K562 (cell line): ENCODE data around the gene GLYATL3. TPM values are rescaled to one million over a fixed set of nuclear protein-coding genes. Genes with fewer than 3 reads are reported as not detected.

Experiments
- C11orf30 ChIP-seq: fragments of 450-650 bp; IDR thresholded peaks from 2 replicates; pipeline ENCODE4 v1.6.1; 2016; ENCODE audit warnings: low read depth, mild to moderate bottlenecking
- E2F1 ChIP-seq: sonication (generic); formaldehyde crosslinking; IDR thresholded peaks from 2 replicates; pipeline ENCODE4 v1.8.1; 2023; ENCODE audit warnings: mild to moderate bottlenecking, missing genetic modification reagents, moderate library complexity
- ELF4 ChIP-seq: fragments of 450-650 bp; formaldehyde crosslinking; IDR thresholded peaks from 2 replicates; pipeline ENCODE4 v1.4.0; 2022; ENCODE audit warnings: missing genetic modification characterization
- JUN ChIP-seq, 2 experiments: sonication (generic) in 1 of 2; formaldehyde crosslinking in 1 of 2; IDR thresholded peaks; 2 replicates each; pipeline versions ENCODE4 v1.6.1 to v1.8.0; 2012 to 2022; ENCODE audit warnings: borderline replicate concordance in 2 of 2, mild to moderate bottlenecking in 2 of 2, improper control_type of control experiment in 1 of 2, low read depth in 1 of 2, low read length in 1 of 2, missing genetic modification reagents in 1 of 2
- KLF16 ChIP-seq: IDR thresholded peaks from 2 replicates; pipeline ENCODE4 v1.6.1; 2016; ENCODE audit warnings: antibody characterized with exemption
- MAZ ChIP-seq, 2 experiments: fragments of 450-650 bp in 1 of 2; sonication (generic) in 1 of 2; formaldehyde crosslinking; IDR thresholded peaks in 1 of 2; conservative IDR thresholded peaks in 1 of 2; 2 replicates each; pipeline versions ENCODE4 v1.4.0 to v1.5.0; 2020; ENCODE audit warnings: mild to moderate bottlenecking in 1 of 2, missing genetic modification reagents in 1 of 2
- NCOA1 ChIP-seq: fragments of 450-650 bp; IDR thresholded peaks from 2 replicates; pipeline ENCODE4 v1.6.1; 2016; ENCODE audit warnings: low read depth
- NR0B1 ChIP-seq: fragments of 450-650 bp; IDR thresholded peaks from one replicate; pipeline ENCODE4 v1.6.1; 2018; ENCODE audit warnings: mild to moderate bottlenecking, moderate library complexity; ENCODE audit not compliant: partially characterized antibody
- POLR2B ChIP-seq: fragments of 450-650 bp; IDR thresholded peaks from 2 replicates; pipeline ENCODE4 v1.6.1; 2018; ENCODE audit warnings: low read depth; ENCODE audit not compliant: partially characterized antibody
- THAP12 ChIP-seq: fragments of 250-450 bp; sonication (Bioruptor Pico); IDR thresholded peaks from 2 replicates; pipeline ENCODE4 v1.9.0; 2021; ENCODE audit warnings: mild to moderate bottlenecking, inconsistent platforms
- TOE1 ChIP-seq, 2 experiments: fragments of 450-650 bp in 1 of 2; sonication (generic) in 1 of 2; formaldehyde crosslinking in 1 of 2; IDR thresholded peaks; 2 replicates each; pipeline versions ENCODE4 v1.7.1 to v1.8.0; 2016 to 2022; ENCODE audit warnings: borderline replicate concordance in 2 of 2, mild to moderate bottlenecking in 2 of 2, antibody characterized with exemption in 1 of 2, inconsistent platforms in 1 of 2, low read depth in 1 of 2, missing genetic modification reagents in 1 of 2, moderate library complexity in 1 of 2
- ZMIZ1 ChIP-seq, 2 experiments: fragments of 150-350 bp in 1 of 2; IDR thresholded peaks; 2 replicates each; pipeline ENCODE4 v1.6.1; 2012 to 2016; ENCODE audit warnings: low read depth in 2 of 2, low read length in 2 of 2, mild to moderate bottlenecking in 1 of 2, moderate library complexity in 1 of 2
- ZNF3 ChIP-seq: fragments of 250-450 bp; sonication (Bioruptor Pico); IDR thresholded peaks from 2 replicates; pipeline ENCODE4 v1.5.0; 2021; ENCODE audit warnings: mild to moderate bottlenecking, moderate library complexity
- ZNF449 ChIP-seq: fragments of 250-450 bp; sonication (Bioruptor Pico); IDR thresholded peaks from 2 replicates; pipeline ENCODE4 v1.8.0; 2022; ENCODE audit warnings: moderate library complexity, mild to moderate bottlenecking, inconsistent platforms
- ZNF75A ChIP-seq: fragments of 450-650 bp; formaldehyde crosslinking; IDR thresholded peaks from 2 replicates; pipeline ENCODE4 v1.4.0; 2020; ENCODE audit warnings: mild to moderate bottlenecking
- polyA plus RNA-seq, 8 experiments: library from polyadenylated mRNA; depleted of rRNA in 4 of 8; stranded (reverse) in 5 of 8; unstranded in 3 of 8; fragments of >200 nt; fragmentation: Nextera tagmentation in 2 of 8; fragmentation: Illumina TruSeq in 1 of 8; extraction: Ambion mirVana in 2 of 8; extraction: Trizol in 1 of 8; gene quantifications; 2 replicates each; pipeline versions ENCODE4 v1.2.1 to v1.2.3, GENCODE V29; 2011 to 2014; ENCODE audit warnings: inconsistent platforms in 1 of 8, missing spikeins in 1 of 8
- total RNA-seq, 7 experiments: library from RNA; depleted of rRNA in 6 of 7; stranded (reverse); fragments of >200 nt in 6 of 7; fragmentation: Illumina TruSeq in 2 of 7; extraction: Trizol in 2 of 7; gene quantifications; 2 replicates each; pipeline versions ENCODE4 v1.2.1 to v1.2.3, GENCODE V29; 2011 to 2021; ENCODE audit warnings: low replicate concordance in 1 of 7

GLYATL3 gene
- total and polyA plus RNA-seq, 9 of the 15 experiments (the other 6 are each of a cell fraction or from before 2014, with no cell fraction given), result not detected

- peak; percentile 59; the same call in 1 of the 2 replicates for TF ChIP-seq THAP12 (CRISPR knock-in tag)
- TF ChIP-seq NCOA1, result peak; percentile 55; the same call in 1 of the 2 replicates
- TF ChIP-seq E2F1 (CRISPR knock-in tag), result peak; percentile 96
- TF ChIP-seq ZNF75A (CRISPR knock-in tag), result no peak
- TF ChIP-seq ZNF449 (CRISPR knock-in tag), result no peak
- peak in 1 of 2 experiments; percentile 44; a peak in 1 of 4 replicates for TF ChIP-seq ZMIZ1 (IDR thresholded peaks at IDR 0.05; ENCODE audit: low read depth in 2 of 2, low read length in 2 of 2)
- peak; percentile 55; the same call in 1 of the 2 replicates for TF ChIP-seq KLF16
- TF ChIP-seq ELF4 (CRISPR knock-in tag), result peak; percentile 91
- TF ChIP-seq POLR2B, result peak; percentile 80
- 0 out of 2 replicates have a peak, but pooled peaks have one; percentile 48 for TF ChIP-seq JUN (IDR thresholded peaks at IDR 0.05; ENCODE audit: borderline replicate concordance, low read depth, low read length)
- 0 out of 2 replicates have a peak, but pooled peaks have one; percentile 24 for TF ChIP-seq JUN (CRISPR knock-in tag; IDR thresholded peaks at IDR 0.05; ENCODE audit: borderline replicate concordance)
- peak; percentile 60 to 84; a peak in 3 of 4 replicates for TF ChIP-seq MAZ (CRISPR knock-in tag; conservative IDR thresholded peaks at IDR 0.05 in 1 of 2, IDR thresholded peaks at IDR 0.05 in 1 of 2)
- TF ChIP-seq ZNF3 (CRISPR knock-in tag), result no peak
- no peak for TF ChIP-seq NR0B1
- TF ChIP-seq TOE1 (IDR thresholded peaks at IDR 0.05; ENCODE audit: borderline replicate concordance), result 0 out of 2 replicates have a peak, but pooled peaks have one; percentile 13
- TF ChIP-seq TOE1 (CRISPR knock-in tag; IDR thresholded peaks at IDR 0.05; ENCODE audit: borderline replicate concordance, low read depth), result peak; percentile 91; the same call in 1 of the 2 replicates
- TF ChIP-seq C11orf30, result peak; percentile 98
Observed at GRCh38 chr6:49462927-49463611, 36.7 kb upstream of the GLYATL3 start, which contains the start of the genes CENPQ and MMUT (continued).
